Measurements from ENCODE around the gene SMG6. TPM values are rescaled to one million over a fixed set of nuclear protein-coding genes. Genes with fewer than 3 reads are reported as not detected.
A peak's percentile ranks its signal among the peaks of the same experiment; 100 is the strongest.

The SMG6 gene
- polyA plus RNA-seq, 1 of the 3 experiments (the other 2 are of a cell fraction) = 15.7 TPM

DNA sequence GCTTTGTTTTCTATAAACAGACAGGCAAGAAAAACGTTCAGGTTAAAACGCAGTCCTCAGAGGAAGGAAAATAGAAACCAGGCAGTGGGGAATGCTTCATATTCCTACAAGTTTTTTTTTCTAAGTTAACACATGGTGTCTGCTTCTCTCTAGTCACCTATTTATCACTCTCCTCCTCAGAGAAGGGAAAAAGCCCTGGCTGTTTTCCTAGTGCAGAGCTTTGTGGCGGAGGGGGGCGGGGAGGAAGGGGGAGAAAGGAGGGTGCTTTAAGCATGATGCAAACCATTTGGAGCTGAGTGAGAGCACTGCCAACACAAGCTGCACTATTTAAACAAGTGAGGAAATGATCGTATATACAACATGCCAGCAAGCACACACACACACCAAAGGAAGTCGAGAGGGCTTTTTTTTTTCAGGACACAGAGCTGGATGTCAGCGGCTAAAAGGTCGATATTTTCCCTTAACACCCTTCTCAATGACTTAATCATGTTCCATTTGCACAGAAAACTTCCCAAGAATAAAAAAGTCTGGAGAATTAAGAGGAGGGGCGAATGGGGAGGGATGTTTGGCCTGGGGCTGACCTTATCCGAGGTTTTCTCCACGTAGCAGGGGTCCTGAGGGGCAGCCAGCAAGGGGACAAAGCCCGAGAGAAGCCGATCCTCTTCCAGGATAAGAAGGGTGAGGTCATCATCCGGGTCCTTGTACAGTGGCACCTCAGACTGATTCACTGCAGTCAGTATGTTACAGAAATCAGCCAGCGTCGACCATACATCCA, 131.3 kb downstream of the SMG6 start (continued):
- TF ChIP-seq CHD2 (IDR thresholded peaks at IDR 0.05; ENCODE audit: low read length, partially characterized antibody) = no peak

DNA sequence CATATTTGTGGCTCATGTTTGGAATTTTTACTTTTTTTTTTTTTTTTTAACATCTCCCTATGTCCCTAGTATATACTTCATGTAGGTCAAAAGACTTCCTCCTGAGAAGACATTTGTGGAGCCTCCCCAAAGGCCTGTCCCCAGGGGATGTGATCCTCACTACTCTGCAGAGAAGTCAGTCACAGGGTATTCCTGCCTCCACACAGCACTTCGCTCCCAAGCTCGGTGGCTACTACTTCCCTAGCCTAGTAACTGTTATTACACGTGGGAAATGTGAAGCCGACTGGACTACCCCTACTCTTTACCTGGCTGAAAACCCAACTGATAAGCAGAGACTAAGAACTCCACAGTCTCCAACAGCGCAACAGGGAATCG, 131.9 kb downstream of the SMG6 start:
- WGBS (ENCODE audit: low lambda C conversion rate) = 66% methylated on average over 6 of the region's 6 CpGs
- no peaks in the 10 kb centered on the region for H3K79me2 ChIP-seq (ENCODE audit: insufficient read depth)

More for the DNA sequence above, 131.9 kb downstream of the SMG6 start:
- Histone ChIP-seq H4K20me1 (ENCODE audit: insufficient read depth) (no peaks in the 10 kb centered on the region), H3K9me3 (no peaks in the 10 kb centered on the region), H3K27ac (ENCODE audit: low read depth in 2 of 2, low read length in 1 of 2) (peak overlapping the region; percentile 91 to 98), H3K27me3 (ENCODE audit: insufficient read depth) (no peaks in the 10 kb centered on the region), H3K4me2 (peak overlapping the region; percentile 75), H3K4me1 (ENCODE audit: control insufficient read depth in 1 of 2, insufficient read depth in 2 of 2, low read depth in 1 of 2, low read length in 1 of 2) (peaks cover 38 to 48% of the 10 kb centered on the region in 2 experiments), H3K9ac (peak overlapping the region; percentile 75; the same call in 1 of the 2 replicates), H3K9me2 (no peaks in the 10 kb centered on the region), H3K4me3 (ENCODE audit: low read depth in 2 of 2, low read length in 1 of 2) (peak overlapping the region in 1 of 2 experiments; percentile 17; a peak in 2 of 4 replicates), H3K36me3 (replicated peaks in 1 of 2; ENCODE audit: control insufficient read depth in 1 of 2, insufficient read depth in 2 of 2, low read length in 1 of 2) (peaks cover 11 to 21% of the 10 kb centered on the region in 2 experiments), H2AFZ (ENCODE audit: low read depth) (no peak overlapping the region), H3F3A (replicated peaks; ENCODE audit: insufficient read depth) (peaks cover 40% of the 10 kb centered on the region)
- ChIA-PET POLR2A (no interaction called here), CTCF (interaction anchor here (0.9 to 2.9 kb wide), 6 partner anchors 14 to 88 kb away, joined by 3 to 9 read pairs (median 4); no protein-coding TSS in a partner anchor)
- DNase-seq = no peak
- TF ChIP-seq, protein P1, sequence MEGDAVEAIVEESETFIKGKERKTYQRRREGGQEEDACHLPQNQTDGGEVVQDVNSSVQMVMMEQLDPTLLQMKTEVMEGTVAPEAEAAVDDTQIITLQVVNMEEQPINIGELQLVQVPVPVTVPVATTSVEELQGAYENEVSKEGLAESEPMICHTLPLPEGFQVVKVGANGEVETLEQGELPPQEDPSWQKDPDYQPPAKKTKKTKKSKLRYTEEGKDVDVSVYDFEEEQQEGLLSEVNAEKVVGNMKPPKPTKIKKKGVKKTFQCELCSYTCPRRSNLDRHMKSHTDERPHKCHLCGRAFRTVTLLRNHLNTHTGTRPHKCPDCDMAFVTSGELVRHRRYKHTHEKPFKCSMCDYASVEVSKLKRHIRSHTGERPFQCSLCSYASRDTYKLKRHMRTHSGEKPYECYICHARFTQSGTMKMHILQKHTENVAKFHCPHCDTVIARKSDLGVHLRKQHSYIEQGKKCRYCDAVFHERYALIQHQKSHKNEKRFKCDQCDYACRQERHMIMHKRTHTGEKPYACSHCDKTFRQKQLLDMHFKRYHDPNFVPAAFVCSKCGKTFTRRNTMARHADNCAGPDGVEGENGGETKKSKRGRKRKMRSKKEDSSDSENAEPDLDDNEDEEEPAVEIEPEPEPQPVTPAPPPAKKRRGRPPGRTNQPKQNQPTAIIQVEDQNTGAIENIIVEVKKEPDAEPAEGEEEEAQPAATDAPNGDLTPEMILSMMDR (IDR thresholded peaks at IDR 0.05) = no peak
- TF ChIP-seq JUND (IDR thresholded peaks at IDR 0.05) (no peak), SMC3 (IDR thresholded peaks at IDR 0.05; ENCODE audit: low read depth, low read length) (no peak), RXRA (IDR thresholded peaks at IDR 0.05; ENCODE audit: borderline replicate concordance, low read depth) (no peak), TCF12 (IDR thresholded peaks at IDR 0.05) (no peak), FOXM1 (IDR thresholded peaks at IDR 0.05; ENCODE audit: low read depth) (no peak), MEF2A (IDR thresholded peaks at IDR 0.05; ENCODE audit: borderline replicate concordance, low read depth) (no peak), POLR2AphosphoS5 (IDR thresholded peaks at IDR 0.05; ENCODE audit: low read depth, low read length) (no peak), EZH2phosphoT487 (IDR thresholded peaks at IDR 0.05; ENCODE audit: borderline replicate concordance, low read depth) (no peak), RCOR1 (IDR thresholded peaks at IDR 0.05; ENCODE audit: low read length) (no peak), NRF1 (IDR thresholded peaks at IDR 0.05; ENCODE audit: low read depth, low read length) (no peak), TAF1 (IDR thresholded peaks at IDR 0.05; ENCODE audit: borderline replicate concordance, low read depth, low read length) (no peak), YY1 (IDR thresholded peaks at IDR 0.05; ENCODE audit: low read depth) (no peak), RAD21 (IDR thresholded peaks at IDR 0.05; ENCODE audit: low read length) (no peak)
- TF ChIP-seq, protein P2, sequence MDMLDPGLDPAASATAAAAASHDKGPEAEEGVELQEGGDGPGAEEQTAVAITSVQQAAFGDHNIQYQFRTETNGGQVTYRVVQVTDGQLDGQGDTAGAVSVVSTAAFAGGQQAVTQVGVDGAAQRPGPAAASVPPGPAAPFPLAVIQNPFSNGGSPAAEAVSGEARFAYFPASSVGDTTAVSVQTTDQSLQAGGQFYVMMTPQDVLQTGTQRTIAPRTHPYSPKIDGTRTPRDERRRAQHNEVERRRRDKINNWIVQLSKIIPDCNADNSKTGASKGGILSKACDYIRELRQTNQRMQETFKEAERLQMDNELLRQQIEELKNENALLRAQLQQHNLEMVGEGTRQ (IDR thresholded peaks at IDR 0.05; ENCODE audit: borderline replicate concordance, low read depth, low read length) = no peak
- TF ChIP-seq, protein P3, sequence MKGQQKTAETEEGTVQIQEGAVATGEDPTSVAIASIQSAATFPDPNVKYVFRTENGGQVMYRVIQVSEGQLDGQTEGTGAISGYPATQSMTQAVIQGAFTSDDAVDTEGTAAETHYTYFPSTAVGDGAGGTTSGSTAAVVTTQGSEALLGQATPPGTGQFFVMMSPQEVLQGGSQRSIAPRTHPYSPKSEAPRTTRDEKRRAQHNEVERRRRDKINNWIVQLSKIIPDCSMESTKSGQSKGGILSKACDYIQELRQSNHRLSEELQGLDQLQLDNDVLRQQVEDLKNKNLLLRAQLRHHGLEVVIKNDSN (IDR thresholded peaks at IDR 0.05; ENCODE audit: borderline replicate concordance, low read depth) = no peak
- TF ChIP-seq, protein P4, sequence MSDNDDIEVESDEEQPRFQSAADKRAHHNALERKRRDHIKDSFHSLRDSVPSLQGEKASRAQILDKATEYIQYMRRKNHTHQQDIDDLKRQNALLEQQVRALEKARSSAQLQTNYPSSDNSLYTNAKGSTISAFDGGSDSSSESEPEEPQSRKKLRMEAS (IDR thresholded peaks at IDR 0.05; ENCODE audit: low read depth) = no peak
- TF ChIP-seq, protein P5, sequence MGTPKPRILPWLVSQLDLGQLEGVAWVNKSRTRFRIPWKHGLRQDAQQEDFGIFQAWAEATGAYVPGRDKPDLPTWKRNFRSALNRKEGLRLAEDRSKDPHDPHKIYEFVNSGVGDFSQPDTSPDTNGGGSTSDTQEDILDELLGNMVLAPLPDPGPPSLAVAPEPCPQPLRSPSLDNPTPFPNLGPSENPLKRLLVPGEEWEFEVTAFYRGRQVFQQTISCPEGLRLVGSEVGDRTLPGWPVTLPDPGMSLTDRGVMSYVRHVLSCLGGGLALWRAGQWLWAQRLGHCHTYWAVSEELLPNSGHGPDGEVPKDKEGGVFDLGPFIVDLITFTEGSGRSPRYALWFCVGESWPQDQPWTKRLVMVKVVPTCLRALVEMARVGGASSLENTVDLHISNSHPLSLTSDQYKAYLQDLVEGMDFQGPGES (IDR thresholded peaks at IDR 0.05; ENCODE audit: low read depth, low read length) = no peak
- TF ChIP-seq, protein P6, sequence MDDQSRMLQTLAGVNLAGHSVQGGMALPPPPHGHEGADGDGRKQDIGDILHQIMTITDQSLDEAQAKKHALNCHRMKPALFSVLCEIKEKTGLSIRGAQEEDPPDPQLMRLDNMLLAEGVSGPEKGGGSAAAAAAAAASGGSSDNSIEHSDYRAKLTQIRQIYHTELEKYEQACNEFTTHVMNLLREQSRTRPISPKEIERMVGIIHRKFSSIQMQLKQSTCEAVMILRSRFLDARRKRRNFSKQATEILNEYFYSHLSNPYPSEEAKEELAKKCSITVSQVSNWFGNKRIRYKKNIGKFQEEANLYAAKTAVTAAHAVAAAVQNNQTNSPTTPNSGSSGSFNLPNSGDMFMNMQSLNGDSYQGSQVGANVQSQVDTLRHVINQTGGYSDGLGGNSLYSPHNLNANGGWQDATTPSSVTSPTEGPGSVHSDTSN (IDR thresholded peaks at IDR 0.05) = no peak
